Loucy (cell line): ENCODE results near the gene ABCB11.

ENCODE experiments used
- H2AFZ ChIP-seq: fragments of 200-600 bp; sonication (generic); 2 replicates; pipeline ENCODE4 v1.6.0; 2016; ENCODE audit warnings: antibody characterized with exemption, mild to moderate bottlenecking, low read length, moderate library complexity
- H3F3A ChIP-seq: fragments of 200-600 bp; 2 replicates; pipeline ENCODE4 v1.6.0; 2016; ENCODE audit warnings: antibody characterized with exemption, low read depth, mild to moderate bottlenecking
- H3K27me3 ChIP-seq: fragments of 200-600 bp; sonication (generic); 2 replicates; pipeline ENCODE4 v1.6.1; 2014; ENCODE audit warnings: low read length, mild to moderate bottlenecking; ENCODE audit not compliant: insufficient read depth, poor library complexity, severe bottlenecking
- H3K36me3 ChIP-seq: fragments of 200-600 bp; sonication (generic); 2 replicates; pipeline ENCODE4 v1.6.1; 2016; ENCODE audit warnings: low read length; ENCODE audit not compliant: insufficient read depth
- H3K4me1 ChIP-seq: fragments of 200-600 bp; sonication (generic); 2 replicates; pipeline ENCODE4 v1.5.1; 2014; ENCODE audit warnings: low read length, mild to moderate bottlenecking; ENCODE audit not compliant: insufficient read depth, poor library complexity, severe bottlenecking
- H3K4me2 ChIP-seq: fragments of 200-600 bp; sonication (generic); 2 replicates; pipeline ENCODE4 v1.6.0; 2014; ENCODE audit warnings: antibody characterized with exemption, low read length, low read depth, mild to moderate bottlenecking; ENCODE audit not compliant: poor library complexity, severe bottlenecking
- H3K4me3 ChIP-seq: fragments of 200-600 bp; sonication (generic); 2 replicates; pipeline ENCODE4 v1.5.1; 2014; ENCODE audit warnings: low read length, mild to moderate bottlenecking, mixed read lengths; ENCODE audit not compliant: poor library complexity, severe bottlenecking
- H3K79me2 ChIP-seq: fragments of 200-600 bp; sonication (generic); 2 replicates; pipeline ENCODE4 v1.6.1; 2014; ENCODE audit warnings: low read length; ENCODE audit not compliant: insufficient read depth
- H3K9ac ChIP-seq: fragments of 200-600 bp; sonication (generic); 2 replicates; pipeline ENCODE4 v1.6.0; 2014; ENCODE audit warnings: mild to moderate bottlenecking, low read depth, low read length, moderate library complexity; ENCODE audit not compliant: poor library complexity, severe bottlenecking
- H3K9me2 ChIP-seq: fragments of 200-600 bp; sonication (generic); replicated peaks from 2 replicates; pipeline ENCODE4 v1.6.1; 2016; ENCODE audit warnings: low read depth, low read length, mixed read lengths
- H3K9me3 ChIP-seq: fragments of 200-600 bp; sonication (generic); 2 replicates; pipeline ENCODE4 v1.6.1; 2014; ENCODE audit warnings: mild to moderate bottlenecking, antibody characterized with exemption, low read length, low read depth; ENCODE audit not compliant: insufficient read depth
- H4K20me1 ChIP-seq: fragments of 200-600 bp; sonication (generic); 2 replicates; pipeline ENCODE4 v1.6.0; 2014; ENCODE audit warnings: antibody characterized with exemption, low read length, mild to moderate bottlenecking; ENCODE audit not compliant: insufficient read depth, poor library complexity, severe bottlenecking
- EZH2phosphoT487 ChIP-seq: fragments of 200-600 bp; IDR thresholded peaks from 2 replicates; pipeline ENCODE4 v1.6.1; 2018; ENCODE audit warnings: antibody characterized with exemption, mild to moderate bottlenecking, moderate library complexity, borderline replicate concordance
- TF ChIP-seq, protein P1 (sequence below): fragments of 200-600 bp; sonication (generic); conservative IDR thresholded peaks from 2 replicates; pipeline ENCODE4 v1.5.1; 2014; ENCODE audit warnings: mild to moderate bottlenecking, antibody characterized with exemption, low read length

The ABCB11 gene

GRCh38 chr2:169031202-169031601 lies at the start of gene ABCB11:
Gene ABCB11 (minus strand): TSS chr2:169031324. CDS start chr2:169018125, 13,199 bp downstream.
- Histone ChIP-seq H3K79me2 (no peaks in the 10 kb centered on the region), H3F3A (no peaks in the 10 kb centered on the region), H3K4me2 (no peak within 1 kb of the TSS), H4K20me1 (no peaks in the 10 kb centered on the region), H3K4me3 (no peak within 1 kb of the TSS), H3K9ac (no peak within 1 kb of the TSS), H3K27me3 (no peaks in the 10 kb centered on the region), H3K4me1 (peaks cover 13% of the 10 kb centered on the region), H2AFZ (no peak within 1 kb of the TSS), H3K36me3 (no peaks in the 10 kb centered on the region), H3K9me3 (0 out of 2 replicates have a peak, but pooled peaks cover 4% of the 10 kb centered on the region), H3K9me2 (no peaks in the 10 kb centered on the region)
- TF ChIP-seq EZH2phosphoT487: no peak
- TF ChIP-seq, protein P1, sequence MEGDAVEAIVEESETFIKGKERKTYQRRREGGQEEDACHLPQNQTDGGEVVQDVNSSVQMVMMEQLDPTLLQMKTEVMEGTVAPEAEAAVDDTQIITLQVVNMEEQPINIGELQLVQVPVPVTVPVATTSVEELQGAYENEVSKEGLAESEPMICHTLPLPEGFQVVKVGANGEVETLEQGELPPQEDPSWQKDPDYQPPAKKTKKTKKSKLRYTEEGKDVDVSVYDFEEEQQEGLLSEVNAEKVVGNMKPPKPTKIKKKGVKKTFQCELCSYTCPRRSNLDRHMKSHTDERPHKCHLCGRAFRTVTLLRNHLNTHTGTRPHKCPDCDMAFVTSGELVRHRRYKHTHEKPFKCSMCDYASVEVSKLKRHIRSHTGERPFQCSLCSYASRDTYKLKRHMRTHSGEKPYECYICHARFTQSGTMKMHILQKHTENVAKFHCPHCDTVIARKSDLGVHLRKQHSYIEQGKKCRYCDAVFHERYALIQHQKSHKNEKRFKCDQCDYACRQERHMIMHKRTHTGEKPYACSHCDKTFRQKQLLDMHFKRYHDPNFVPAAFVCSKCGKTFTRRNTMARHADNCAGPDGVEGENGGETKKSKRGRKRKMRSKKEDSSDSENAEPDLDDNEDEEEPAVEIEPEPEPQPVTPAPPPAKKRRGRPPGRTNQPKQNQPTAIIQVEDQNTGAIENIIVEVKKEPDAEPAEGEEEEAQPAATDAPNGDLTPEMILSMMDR: no peak

DNA sequence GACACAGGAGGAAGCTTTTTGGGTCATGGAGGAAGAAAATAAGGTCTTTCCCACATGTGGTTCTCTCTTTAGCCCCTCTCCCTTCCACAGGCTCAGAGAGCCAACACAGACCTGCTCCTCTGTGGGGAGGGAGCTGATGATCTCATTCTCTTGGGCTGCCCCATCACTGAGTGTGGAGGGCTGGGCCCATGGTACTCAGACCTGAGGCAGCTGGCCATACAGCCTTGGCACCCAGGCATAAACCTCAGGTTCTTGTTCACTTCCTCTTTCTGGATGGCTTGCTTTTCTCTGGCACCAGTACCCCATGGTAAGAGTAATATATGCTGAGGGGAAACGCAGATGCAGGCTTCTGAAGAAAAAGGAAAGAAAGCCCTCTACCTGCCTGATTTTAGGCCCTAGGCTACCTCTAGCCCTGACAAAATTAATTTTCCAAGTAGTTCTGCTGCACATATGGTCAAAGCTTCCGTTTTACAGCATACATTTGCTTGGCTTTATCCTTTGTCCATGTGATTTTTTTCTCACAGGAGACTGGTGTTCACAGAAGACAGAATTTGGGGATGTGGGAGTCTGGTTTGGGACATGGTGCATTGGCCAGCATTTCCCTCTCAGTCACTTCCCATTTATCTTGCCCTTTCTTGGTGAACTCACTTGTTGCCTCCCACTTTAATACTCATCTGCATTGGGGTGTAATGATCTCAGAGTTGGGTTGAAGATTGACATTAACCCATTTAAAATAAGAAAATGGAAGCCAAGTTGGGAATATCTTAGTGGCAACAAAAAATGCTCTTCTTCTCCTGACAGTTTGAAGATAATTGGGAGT lies 49.3 kb upstream of the ABCB11 start:
- Histone ChIP-seq H3K9ac (peak overlapping the region; percentile 17), H3K9me3 (no peaks in the 10 kb centered on the region), H3F3A (no peaks in the 10 kb centered on the region; the same call in 1 of the 2 replicates), H3K36me3 (no peaks in the 10 kb centered on the region), H3K79me2 (no peaks in the 10 kb centered on the region), H3K9me2 (no peaks in the 10 kb centered on the region), H3K27me3 (no peaks in the 10 kb centered on the region), H3K4me2 (no peak overlapping the region), H4K20me1 (no peaks in the 10 kb centered on the region), H3K4me1 (peaks cover 41% of the 10 kb centered on the region), H2AFZ (peak overlapping the region; percentile 85), H3K4me3 (no peak overlapping the region)
- no peak for TF ChIP-seq EZH2phosphoT487
- TF ChIP-seq, protein P1: no peak

- peak overlapping the region; percentile 53 for H2AFZ ChIP-seq
- no peaks in the 10 kb centered on the region for H3K9me3 ChIP-seq
- H4K20me1 ChIP-seq: no peaks in the 10 kb centered on the region
- H3K79me2 ChIP-seq: no peaks in the 10 kb centered on the region
- no peaks in the 10 kb centered on the region for H3K9me2 ChIP-seq
- H3K27me3 ChIP-seq: no peaks in the 10 kb centered on the region
- H3F3A ChIP-seq: no peaks in the 10 kb centered on the region; the same call in 1 of the 2 replicates
- TF ChIP-seq, protein P1: no peak
- no peak for TF ChIP-seq EZH2phosphoT487
- H3K9ac ChIP-seq: peak overlapping the region; percentile 56
- peak overlapping the region; percentile 28 for H3K4me3 ChIP-seq
- peak overlapping the region; percentile 59 for H3K4me2 ChIP-seq
- H3K36me3 ChIP-seq: no peaks in the 10 kb centered on the region
- peaks cover 44% of the 10 kb centered on the region for H3K4me1 ChIP-seq
These were observed 46.6 kb upstream of the ABCB11 start for GRCh38 chr2:169077674-169078240.
